Smooth muscle cell (in vitro differentiated cells): ENCODE measurements around the gene SSBP4. TPM values are rescaled to one million over a fixed set of nuclear protein-coding genes. Genes with fewer than 3 reads are reported as not detected.
A peak's percentile ranks its signal among the peaks of the same experiment; 100 is the strongest.

ENCODE experiments used
- DNase-seq: peaks from one replicate; lab custom pipeline; 2025; ENCODE audit not compliant: unreplicated experiment; lab: John Stamatoyannopoulos, UW
- H2AFZ ChIP-seq: fragments of 200-600 bp; sonication (generic); 2 replicates; pipeline ENCODE4 v1.6.0; 2016; ENCODE audit warnings: antibody characterized with exemption, low read depth, mild to moderate bottlenecking
- H3F3A ChIP-seq: fragments of 200-600 bp; sonication (generic); 2 replicates; pipeline ENCODE4 v1.6.0; 2017; ENCODE audit warnings: antibody characterized with exemption, low read depth
- H3K27ac ChIP-seq: fragments of 200-600 bp; sonication (generic); 2 replicates; pipeline ENCODE4 v1.5.1; 2016; ENCODE audit warnings: low read depth, mild to moderate bottlenecking
- H3K27me3 ChIP-seq: fragments of 200-600 bp; sonication (generic); 2 replicates; pipeline ENCODE4 v1.6.1; 2016; ENCODE audit warnings: low read depth, mild to moderate bottlenecking
- H3K36me3 ChIP-seq: fragments of 200-600 bp; sonication (generic); 2 replicates; pipeline ENCODE4 v1.5.1; 2016; ENCODE audit warnings: low read depth
- H3K4me1 ChIP-seq: fragments of 200-600 bp; sonication (generic); 2 replicates; pipeline ENCODE4 v1.5.1; 2016; ENCODE audit warnings: low read depth
- H3K4me2 ChIP-seq: fragments of 200-600 bp; sonication (generic); 2 replicates; pipeline ENCODE4 v1.6.0; 2016; ENCODE audit warnings: mild to moderate bottlenecking
- H3K4me3 ChIP-seq: fragments of 200-600 bp; sonication (generic); 2 replicates; pipeline ENCODE4 v1.5.1; 2016; ENCODE audit warnings: mild to moderate bottlenecking
- H3K79me2 ChIP-seq: fragments of 200-600 bp; sonication (generic); 2 replicates; pipeline ENCODE4 v1.6.0; 2016; ENCODE audit warnings: low read depth, mild to moderate bottlenecking
- H3K9ac ChIP-seq: fragments of 200-600 bp; sonication (generic); 2 replicates; pipeline ENCODE4 v1.6.0; 2016; ENCODE audit warnings: low read depth
- H3K9me3 ChIP-seq: fragments of 200-600 bp; sonication (generic); replicated peaks from 2 replicates; pipeline ENCODE4 v1.5.1; 2016; ENCODE audit warnings: low read depth
- H4K20me1 ChIP-seq: fragments of 200-600 bp; sonication (generic); 2 replicates; pipeline ENCODE4 v1.6.0; 2016; ENCODE audit warnings: low read depth
- CTCF ChIP-seq: fragments of 200-600 bp; sonication (generic); IDR thresholded peaks from 2 replicates; pipeline ENCODE4 v1.5.1; 2017; ENCODE audit warnings: borderline replicate concordance, mild to moderate bottlenecking, antibody characterized with exemption; ENCODE audit not compliant: insufficient read depth, poor library complexity, severe bottlenecking
- WGBS: methylation state at CpG from one replicate; pipeline ENCODE4 v1.1.7; 2016; ENCODE audit warnings: low lambda C conversion rate; 5-methylcytosine and 5-hydroxymethylcytosine counted together
- polyA plus RNA-seq: library from polyadenylated mRNA; unstranded; fragments of >200 nt; fragmentation: Nextera tagmentation; extraction: Ambion mirVana; gene quantifications from 2 replicates; pipeline ENCODE4 v1.2.1, GENCODE V29; 2016
- total RNA-seq: library from RNA; depleted of rRNA; stranded (reverse); fragments of >200 nt; gene quantifications from 2 replicates; pipeline ENCODE4 v1.2.3, GENCODE V29; 2014

Gene SSBP4
- total and polyA plus RNA-seq, 2 experiments from 2014 or later, result 44.1 to 124 TPM

- Histone ChIP-seq H3K79me2 (peaks cover 7% of the 10 kb centered on the region), H3K36me3 (no peaks in the 10 kb centered on the region), H3K9ac (no peak overlapping the region), H3K4me3 (peak overlapping the region; percentile 67), H2AFZ (no peak overlapping the region), H4K20me1 (peaks cover 17% of the 10 kb centered on the region), H3K27me3 (no peaks in the 10 kb centered on the region), H3F3A (peaks cover 8% of the 10 kb centered on the region), H3K4me1 (peaks cover 31% of the 10 kb centered on the region), H3K9me3 (no peaks in the 10 kb centered on the region), H3K27ac (no peak overlapping the region), H3K4me2 (peak overlapping the region; percentile 95)
- no peak for DNase-seq
- no peak for TF ChIP-seq CTCF
- WGBS, result 78% methylated on average over 11 of the region's 13 CpGs
These were observed 13.2 kb downstream of the SSBP4 start for GRCh38 chr19:18432275-18433014.

GRCh38 chr19:18433015-18433691, 14.0 kb downstream of the SSBP4 start:
- peak overlapping the region; percentile 68 for H3K9ac ChIP-seq
- no peaks in the 10 kb centered on the region for H3K36me3 ChIP-seq
- peak; percentile 27 for DNase-seq
- H4K20me1 ChIP-seq, result peaks cover 14% of the 10 kb centered on the region
- H3K4me3 ChIP-seq, result peak overlapping the region; percentile 67
- peak overlapping the region; percentile 95 for H3K4me2 ChIP-seq
- no peaks in the 10 kb centered on the region for H3K27me3 ChIP-seq
- peaks cover 9% of the 10 kb centered on the region for H3F3A ChIP-seq
- peaks cover 33% of the 10 kb centered on the region for H3K4me1 ChIP-seq
- WGBS, result 13% methylated on average over 49 of the region's 59 CpGs
- peak overlapping the region; percentile 46 for H3K27ac ChIP-seq
- no peak for TF ChIP-seq CTCF
- peaks cover 7% of the 10 kb centered on the region for H3K79me2 ChIP-seq
- no peaks in the 10 kb centered on the region for H3K9me3 ChIP-seq
- H2AFZ ChIP-seq, result no peak overlapping the region

GRCh38 chr19:18433735-18434398, 14.7 kb downstream of the SSBP4 start:
- H3K4me2 ChIP-seq, result peak overlapping the region; percentile 95
- no peaks in the 10 kb centered on the region for H3K9me3 ChIP-seq
- H3K79me2 ChIP-seq, result peaks cover 7% of the 10 kb centered on the region
- peak overlapping the region; percentile 67 for H3K4me3 ChIP-seq
- TF ChIP-seq CTCF, result no peak
- H4K20me1 ChIP-seq, result peaks cover 14% of the 10 kb centered on the region
- WGBS, result 10% methylated on average over 25 of the region's 60 CpGs
- peak overlapping the region; percentile 68 for H3K9ac ChIP-seq
- H3K4me1 ChIP-seq, result peaks cover 35% of the 10 kb centered on the region
- no peak overlapping the region for H2AFZ ChIP-seq
- DNase-seq, result no peak
- H3K27me3 ChIP-seq, result no peaks in the 10 kb centered on the region
- H3F3A ChIP-seq, result peaks cover 13% of the 10 kb centered on the region
- H3K27ac ChIP-seq, result peak overlapping the region; percentile 53
- H3K36me3 ChIP-seq, result no peaks in the 10 kb centered on the region
